ENCODE results near the gene CHGA.

CHGA gene

DNA sequence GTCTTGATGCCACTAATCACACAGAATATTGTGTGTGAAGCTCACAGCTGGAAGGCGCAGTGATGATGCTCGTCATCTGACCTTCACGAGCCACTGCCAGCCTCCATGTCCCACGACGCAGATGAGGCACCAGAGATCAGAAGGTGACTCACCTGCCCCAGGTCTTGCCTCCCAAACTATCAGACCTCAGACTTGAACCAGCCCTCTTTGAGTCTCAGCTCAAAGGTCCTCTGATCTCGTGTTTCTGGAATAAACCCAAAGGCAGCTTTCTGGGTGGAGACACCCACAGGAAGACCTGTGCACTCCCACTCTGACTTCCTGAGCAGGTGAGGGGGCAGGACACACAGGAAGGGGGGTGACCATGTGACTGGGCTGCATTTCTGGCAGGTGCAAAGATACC, 19.6 kb upstream of the CHGA start:
- no peak for DNase-seq (ENCODE audit: low read depth)

DNA sequence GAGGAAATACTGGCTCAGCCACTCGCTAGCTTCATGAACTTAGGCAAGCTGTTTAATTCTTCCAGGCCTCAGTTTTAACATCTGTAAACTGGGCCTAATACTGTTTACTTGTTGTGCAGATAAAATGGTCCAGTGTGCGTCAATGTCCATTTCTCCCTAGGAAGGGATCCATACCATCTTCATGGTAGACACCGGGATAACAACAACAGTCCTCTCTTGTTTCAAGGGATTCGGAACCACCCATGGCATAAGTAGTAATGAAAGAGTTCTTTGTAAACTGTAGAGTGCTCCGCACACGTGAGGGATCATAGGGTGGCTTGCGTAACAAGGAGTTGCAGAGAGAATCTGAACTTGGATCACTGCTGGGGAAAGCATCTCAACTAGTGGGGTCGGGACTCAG, 17.3 kb upstream of the CHGA start:
- DNase-seq (ENCODE audit: low read depth) = no peak

DNA sequence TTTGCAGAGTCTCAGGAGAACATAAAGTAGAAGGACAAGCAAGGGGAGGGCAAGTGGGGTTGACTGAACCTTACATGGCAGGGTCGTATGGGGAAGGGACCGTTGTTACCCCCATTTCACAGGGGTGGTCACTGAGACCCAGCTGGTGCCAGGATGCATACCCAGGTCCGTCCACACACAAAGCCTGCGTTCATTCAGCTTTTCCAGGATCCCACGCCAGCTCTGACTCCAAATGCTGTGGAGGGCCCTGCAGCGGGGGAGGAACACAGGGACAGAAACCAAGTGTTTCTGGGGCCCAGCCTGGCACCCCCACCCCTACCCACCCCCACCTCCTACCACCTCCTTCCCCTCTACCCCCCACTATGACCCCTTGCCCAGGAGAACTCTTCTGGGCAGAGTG, 16.5 kb upstream of the CHGA start:
- no peak for DNase-seq (ENCODE audit: low read depth)

DNA sequence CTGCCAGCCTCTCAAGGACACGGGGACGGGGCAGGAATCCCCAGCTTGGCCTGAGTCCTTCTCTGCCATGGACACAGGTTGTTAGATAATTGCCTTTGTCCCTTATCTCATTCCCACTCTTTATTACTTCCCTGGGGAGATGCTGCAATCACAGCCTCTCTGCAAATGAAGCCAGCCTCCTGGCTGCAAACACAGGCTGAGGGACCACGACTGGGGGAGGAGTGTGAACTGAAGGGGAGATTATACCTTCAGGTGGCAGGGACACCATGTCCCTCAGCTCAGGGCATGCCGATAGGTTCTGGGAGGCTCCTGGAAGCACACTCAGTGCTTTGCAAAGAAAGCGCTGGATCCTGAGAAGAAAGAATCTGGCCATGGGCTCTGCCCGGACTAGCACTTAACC, 16.1 kb upstream of the CHGA start:
- DNase-seq (ENCODE audit: low read depth) = no peak

DNA sequence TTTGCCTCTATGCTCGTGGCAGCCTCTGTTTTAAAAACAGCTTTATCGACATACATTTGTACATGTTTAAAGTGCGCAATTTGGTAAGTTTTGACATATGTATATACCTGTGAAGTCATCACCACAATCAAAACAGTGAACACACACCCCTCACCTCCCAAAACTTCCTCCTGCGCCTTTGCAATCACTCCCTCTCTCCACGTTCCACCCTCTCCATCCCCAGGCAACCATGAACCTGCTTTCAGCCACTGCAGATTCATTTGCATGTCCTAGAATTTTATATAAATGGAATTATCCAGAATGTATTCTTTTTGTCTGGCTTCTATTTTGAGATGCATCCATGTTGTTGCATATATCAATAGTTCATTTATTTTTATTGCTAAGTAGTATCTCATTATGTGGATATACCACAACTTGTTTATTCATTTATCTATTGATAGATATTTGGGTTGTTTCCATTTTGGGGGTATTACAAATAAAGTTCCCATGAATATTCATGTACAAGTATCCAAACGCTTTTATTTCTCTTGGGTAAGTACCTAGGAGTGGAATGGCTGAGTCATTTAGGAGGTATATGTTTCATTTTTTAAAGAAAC, 15.5 kb upstream of the CHGA start:
- no peak for DNase-seq (ENCODE audit: low read depth)

DNA sequence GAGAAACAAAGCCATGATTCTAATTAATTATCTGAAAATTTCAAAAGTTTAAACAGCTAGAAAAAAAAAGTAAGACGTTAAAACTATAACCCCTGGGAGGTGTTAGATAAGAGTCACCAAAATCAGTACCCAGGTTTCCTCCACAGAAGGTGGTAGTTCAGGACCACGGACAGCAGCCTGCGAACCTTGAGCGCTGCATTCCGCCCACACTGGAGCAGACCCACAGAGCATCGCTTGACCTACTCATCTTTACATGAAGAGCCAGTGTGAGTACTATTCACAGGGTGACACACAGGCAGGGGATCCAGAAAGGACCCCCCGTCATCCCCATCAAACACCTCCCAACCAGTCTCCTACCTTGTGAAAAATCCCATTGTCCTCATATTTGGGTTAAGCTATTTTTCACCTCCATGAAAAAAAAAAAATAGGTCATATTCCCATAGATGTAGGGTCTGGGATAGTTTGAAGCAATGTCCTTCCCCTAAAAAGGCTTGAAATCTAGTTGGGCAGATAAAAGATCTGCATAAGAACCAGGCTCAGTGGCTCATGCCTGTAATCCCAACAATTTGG, 8.8 kb upstream of the CHGA start:
- peak; percentile 18 for DNase-seq (ENCODE audit: low read depth)

DNA sequence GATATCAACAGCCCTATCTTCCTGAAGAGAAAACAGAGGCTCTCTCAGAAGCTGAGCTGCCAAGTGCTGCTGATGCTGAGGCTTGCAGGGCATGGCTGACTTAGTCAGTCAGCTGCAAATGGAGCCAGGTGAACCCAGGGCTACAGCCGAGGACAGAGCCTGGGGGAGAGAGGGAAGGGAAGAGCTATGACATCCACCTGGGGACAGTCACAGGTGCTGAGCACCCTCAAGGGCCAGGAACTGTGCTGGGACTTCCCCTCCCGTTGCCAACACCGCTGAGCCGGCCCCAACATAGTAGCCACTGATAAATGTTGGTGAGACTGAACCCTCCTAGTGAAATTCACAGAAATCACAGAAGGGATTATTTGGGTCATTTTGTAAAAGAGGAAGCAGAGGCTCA, 6.7 kb upstream of the CHGA start:
- DNase-seq (ENCODE audit: low read depth) = no peak

DNA sequence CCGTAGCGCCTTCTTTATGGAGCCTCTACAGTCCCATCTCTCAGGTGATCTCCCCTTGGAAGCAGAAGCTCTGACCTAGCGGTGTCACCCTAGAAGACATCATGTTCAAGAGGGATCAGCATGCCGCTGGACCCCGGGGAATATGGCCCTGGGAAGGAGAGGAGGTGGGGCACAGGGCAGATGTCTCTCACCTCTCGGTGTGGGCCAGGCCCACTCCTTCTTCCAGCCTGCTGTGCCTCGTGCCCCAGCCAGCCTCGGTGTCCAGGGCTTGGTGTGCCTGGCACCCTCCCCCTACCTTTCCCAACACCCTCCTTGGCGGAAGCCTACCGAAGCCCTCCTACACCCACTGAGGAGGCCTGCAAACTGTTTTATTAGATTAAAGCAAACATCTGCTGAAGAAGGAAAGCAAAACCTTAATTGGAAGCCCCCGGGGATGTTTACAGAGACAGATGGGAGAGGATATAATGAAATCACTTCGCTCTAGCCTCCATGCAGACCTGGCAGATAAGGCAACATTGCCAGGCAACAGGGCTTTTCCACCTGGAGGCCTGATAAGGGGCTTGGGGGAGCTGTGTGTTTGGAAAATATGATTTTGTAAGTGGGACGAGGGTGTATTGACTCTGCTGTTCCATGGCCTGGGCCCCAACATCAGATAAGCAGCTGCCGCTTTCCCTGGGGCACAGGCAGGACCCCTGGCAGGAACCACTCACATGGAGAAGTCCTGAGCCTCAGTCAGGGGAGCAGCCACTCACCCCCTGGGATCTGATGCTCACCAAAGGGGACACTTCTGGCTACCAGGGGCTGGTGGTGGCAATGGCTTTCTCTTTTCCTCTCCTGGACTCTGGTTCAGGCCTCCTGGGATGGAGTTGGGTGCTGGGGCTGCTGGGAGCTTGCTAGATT, 5.7 kb upstream of the CHGA start:
- DNase-seq (ENCODE audit: low read depth) = no peak

DNA sequence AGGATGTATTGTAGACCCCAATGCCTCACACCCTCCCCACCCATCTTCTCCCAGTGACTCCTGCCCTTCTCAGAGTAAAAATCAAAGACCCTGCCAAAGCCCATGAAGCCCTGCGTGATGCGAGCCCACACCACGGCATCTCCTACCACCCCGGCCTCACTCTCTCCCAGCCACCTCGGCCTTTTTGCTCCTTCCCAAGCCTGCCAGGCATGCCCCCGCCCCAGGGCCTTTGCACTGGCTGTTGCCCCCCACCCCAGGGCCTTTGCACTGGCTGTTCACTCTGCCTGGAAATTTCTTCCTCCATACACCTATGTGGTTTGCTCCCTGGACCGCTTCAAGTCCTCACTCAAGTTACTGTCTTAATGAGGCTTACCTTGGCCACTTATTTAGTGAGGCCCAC, 5.0 kb upstream of the CHGA start:
- DNase-seq (ENCODE audit: low read depth) = no peak

DNA sequence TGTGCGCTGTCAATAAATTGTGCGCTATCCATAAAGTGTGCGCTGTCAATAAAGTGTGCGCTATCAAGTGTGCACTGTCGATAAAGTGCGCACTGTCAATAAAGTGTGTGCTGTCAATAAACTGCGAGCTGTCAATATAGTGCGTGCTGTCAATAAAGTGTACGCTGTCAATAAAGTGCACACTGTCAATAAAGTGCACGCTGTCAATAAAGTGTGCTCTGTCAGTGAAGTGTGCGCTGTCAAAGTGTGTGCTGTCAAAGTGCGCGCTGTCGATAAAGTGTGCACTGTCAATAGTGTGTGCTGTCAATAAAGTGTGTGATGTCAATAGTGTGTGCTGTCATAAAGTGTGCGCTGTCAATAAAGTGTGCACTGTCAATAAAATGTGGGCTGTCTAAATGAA, 2.9 kb upstream of the CHGA start:
- no peak for DNase-seq (ENCODE audit: low read depth)

DNA sequence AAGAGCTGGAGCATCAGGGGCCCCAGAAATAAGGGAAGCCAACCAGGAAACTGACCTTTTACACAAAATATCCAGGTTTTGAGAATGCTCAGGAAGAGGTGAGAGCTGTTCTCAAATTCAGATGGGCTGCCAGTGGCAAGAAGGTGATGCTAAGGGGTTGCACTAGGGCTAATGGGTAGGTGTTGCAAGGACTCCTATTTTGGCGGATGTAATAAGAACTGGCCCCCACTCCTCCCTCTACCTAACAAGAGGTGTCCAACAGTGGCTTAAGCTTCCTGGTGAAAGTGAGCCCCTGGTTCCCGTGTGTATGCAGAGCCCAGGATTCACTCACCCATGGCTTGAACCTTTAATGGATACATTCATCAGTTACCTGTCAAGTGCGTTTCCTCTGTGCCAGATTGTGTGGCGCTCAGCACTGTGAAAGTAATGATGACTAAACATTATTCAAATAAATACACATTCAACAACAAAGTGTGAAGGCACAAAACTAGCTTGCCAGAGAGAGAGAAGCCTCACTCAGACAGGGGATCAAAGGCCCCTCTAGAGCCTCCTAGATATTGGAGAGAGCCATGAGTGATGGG, 705 bp upstream of the CHGA start:
- no peak for DNase-seq (ENCODE audit: low read depth)

DNA sequence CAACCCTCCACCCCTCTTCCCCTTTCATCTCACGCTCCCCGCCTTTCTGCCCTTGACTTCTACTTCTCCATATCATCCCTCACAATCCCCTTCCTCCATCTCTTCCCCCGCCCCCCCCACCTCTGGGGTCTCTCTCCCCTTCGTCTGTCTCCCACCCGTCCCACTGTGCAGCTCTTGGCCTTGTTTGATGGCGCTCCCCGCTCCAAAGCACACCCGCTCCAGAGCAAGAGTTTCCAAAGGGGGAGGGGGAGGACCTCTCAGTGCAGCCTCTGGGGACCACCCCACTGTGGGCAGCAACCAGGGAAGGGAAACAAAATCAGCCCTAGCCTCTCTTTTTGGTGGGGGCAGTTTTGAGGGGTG, 774 bp downstream of the CHGA start:
- DNase-seq (ENCODE audit: low read depth) = no peak

DNA sequence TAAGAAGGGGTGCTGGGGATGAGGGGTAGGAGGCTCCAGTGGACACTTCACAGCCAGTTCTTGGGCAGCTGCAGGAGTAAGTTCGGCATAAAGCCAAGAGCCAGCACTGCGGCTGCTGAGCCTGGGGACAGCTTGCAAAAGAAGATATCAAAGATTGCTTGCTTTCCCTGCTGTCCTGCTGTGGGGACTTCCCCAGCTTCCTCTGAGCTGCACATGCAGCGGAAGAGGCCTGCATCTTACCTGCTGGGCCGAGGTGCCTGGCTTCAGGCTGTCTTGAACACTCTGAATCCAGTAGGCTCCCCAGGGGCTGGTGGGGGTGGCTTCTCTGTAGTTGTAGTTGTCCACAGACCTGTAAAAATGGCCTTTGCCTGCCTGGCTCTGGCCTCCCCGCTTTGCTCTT, 1.3 kb downstream of the CHGA start:
- DNase-seq (ENCODE audit: low read depth) = no peak

DNA sequence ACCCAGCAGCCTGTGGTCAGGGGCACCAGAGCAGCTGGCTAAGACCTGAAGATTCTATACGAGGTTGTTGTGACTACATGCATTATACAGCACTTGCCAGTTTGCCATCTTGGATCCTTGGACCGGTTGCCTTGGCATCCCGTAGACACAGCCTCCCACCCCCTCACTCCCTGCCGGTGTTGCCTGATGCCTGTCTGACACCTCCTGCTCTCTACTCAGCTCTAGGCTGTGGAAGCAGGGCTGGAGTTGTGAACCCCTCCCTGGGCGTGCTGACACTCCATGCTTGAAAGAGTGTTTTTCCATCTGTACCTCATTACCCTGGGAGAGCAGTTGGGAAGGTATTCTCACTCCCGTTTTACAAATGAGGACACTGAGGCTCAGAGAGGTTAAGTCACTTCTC, 2.5 kb downstream of the CHGA start:
- DNase-seq (ENCODE audit: low read depth) = no peak

DNA sequence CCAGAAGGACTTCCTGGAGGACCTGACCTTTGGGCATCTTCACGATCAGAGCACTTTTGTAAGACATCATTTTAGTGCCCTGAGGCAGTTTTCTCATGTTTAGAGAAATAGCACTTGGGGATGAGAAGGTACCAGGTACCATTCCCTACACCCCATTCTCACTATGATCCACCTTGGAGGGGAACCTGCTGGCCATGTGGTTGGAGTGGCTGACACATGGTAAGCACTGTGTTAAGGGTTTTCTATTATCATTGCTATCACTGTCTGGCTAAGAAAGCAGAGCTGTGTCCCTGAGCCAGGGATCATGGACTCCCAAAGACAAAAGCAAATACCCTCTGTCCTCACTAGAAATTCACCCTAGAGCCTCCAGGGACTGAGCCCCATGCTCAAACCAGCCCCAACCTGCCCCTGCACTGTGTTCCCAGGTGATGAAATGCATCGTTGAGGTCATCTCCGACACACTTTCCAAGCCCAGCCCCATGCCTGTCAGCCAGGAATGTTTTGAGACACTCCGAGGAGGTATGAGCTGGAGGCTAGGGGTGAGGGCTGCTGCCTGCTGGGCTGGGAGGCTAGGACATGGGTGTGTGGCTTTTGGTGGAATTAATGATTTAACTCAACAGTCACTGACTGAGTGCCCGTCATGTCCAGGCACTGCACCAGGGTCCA, 3.4 kb downstream of the CHGA start:
- no peak for DNase-seq (ENCODE audit: low read depth)

DNA sequence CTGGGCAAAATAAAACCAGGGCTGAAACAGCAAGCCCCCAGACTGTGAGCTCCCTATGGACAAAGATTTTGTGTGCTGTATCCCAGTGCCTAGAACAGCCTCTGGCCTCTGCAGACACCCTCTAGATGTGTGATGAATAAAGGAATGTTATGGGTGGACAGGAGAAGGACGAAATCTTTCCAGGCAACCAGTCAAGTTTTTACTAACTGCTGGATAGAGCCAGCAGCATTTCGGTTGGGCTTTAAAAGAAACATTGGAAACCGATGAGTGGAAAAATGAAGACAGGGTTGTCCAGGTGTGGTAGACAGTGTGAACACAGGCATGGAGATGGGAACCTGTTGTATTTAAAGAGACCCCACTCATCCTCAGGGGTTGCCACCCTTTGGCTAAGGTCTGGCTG, 4.0 kb downstream of the CHGA start:
- no peak for DNase-seq (ENCODE audit: low read depth)

DNA sequence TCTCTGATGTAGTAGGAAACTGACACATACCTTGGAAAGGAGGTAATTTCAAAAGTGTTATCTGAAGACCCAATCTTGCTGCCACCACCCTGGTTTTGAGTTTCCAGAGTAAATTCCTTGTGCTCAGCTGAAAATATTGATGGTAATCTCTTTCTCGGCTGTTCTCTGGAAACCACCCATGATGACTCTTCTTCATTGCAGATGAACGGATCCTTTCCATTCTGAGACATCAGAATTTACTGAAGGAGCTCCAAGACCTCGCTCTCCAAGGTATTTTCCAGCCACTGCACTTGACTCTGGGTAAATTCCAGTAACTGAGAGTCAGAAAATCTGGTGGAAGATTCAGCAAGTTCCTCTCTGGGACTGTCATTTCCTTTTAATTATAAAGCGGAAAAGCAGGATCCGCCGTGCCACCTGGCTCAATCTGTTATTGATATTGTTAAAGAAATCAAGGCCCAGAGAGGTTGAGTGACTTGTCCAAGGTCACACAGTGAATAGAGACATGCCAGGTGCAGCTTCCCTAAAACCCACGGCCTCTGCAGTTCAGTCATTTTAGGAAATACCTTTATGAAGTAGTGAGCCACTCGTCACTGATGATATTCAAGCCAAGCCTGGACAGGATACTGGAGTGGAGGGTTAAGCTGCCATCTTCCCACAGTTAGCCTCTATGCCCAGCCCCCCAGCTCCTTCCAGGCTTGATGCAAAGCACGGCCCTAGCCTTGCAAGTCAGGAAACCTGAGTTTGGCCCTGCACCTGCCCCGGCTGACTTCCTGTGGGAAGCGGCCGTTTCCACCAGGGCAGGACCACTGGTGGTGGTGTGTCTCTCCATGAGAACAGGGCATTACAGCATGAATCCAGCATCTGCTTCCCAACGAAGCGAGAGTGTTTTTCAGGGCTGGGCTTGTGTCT, 4.7 kb downstream of the CHGA start:
- DNase-seq (ENCODE audit: low read depth) = no peak

DNA sequence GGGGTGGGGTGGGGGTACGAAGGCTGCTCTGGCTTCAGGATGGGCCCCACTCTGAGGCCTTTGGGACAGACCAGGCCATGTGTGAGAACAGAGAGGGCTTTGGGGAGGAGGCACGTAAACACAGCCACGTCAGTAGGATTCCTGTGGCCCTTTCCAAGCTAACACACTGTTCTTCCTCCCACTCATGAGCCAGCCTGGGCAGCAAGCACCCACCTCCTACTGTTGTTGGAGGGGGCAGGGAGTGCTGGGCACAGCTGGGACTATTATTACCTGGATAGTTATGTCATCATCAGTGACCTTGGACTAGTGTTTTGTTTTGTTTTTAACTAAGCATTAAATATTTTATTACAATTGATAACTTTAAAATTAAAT, 5.3 kb downstream of the CHGA start:
- no peak for DNase-seq (ENCODE audit: low read depth)

DNA sequence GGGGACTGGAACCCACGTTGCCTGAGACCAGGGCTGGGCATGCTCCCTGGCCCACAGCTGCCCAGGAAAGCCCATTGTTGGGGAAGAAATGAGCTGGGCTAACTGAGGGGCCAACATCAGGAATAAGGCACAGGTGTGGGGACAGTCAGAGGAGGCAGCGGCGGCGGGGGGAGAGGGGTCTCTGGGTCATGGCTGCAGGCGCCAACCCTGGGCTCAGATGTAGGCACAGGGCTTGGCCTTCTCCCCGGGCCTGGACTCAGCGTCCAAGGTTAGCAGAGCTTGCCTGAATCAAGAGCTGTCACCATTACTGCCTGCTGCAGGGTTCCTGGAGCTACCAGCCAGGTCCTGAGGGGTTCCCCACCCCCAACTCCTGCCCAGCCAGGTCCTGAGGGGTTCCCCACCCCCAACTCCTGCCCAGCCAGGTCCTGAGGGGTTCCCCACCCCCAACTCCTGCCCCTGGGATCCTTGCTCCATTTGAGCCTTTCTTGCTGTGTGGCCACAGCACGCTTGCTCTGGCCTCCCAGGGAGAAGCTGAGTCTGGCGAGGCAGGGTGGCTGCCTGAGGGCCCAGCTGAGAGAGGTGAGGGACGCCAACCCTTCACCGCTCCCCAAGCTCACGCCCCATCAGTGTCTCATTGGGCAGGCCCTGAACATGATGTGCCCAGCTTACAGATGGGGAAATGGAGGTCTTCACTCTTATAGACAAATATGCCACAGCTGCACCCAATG, 6.2 kb downstream of the CHGA start:
- DNase-seq (ENCODE audit: low read depth) = no peak

DNA sequence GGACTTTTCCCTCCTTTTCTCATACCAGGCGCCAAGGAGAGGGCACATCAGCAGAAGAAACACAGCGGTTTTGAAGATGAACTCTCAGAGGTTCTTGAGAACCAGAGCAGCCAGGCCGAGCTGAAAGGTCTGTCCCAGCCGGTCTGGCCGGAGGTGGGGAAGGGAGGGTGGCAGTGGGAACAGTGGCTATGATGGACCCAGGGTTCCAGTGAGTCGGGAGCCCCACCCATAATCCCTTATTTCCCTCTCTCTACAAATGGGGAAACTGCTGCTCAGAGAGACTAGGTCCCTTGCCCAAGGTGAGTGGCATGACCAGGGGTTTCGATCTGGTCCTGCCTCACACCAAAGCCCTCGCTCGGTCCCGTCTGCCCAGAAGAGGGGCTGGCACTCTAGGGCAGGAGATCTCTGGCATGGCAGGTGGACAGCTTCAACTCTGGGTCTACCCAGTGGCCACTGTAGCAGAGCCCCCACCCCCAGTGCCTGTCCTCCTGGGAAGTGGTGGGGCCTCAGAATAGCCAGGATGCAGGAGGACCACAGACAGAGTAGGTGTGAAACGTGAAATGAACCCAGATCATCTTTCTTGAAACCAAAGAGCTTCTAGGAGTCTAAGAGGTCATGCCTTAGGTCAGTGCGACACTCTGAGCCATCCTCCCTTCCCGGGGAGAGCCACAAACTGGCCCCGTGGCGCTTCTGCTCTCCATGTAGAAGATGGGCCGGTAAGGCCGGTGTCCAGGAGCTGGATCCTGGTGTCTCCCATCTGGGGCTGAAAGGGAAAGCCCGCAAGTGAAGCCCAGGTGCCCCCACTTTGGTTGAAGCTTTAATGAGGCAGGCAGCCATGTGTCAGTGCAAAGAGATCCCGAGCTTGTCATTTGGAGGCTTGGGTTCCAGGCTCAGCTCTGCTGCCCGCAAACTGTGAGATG, 7.0 kb downstream of the CHGA start:
- no peak for DNase-seq (ENCODE audit: low read depth)
